WTC11 (cell line): ENCODE results near the gene TMEM212.

Experiments
- CTCF ChIP-seq: fragments of 200-600 bp; IDR thresholded peaks from 2 replicates; pipeline ENCODE4 v1.8.0; 2022; ENCODE audit warnings: antibody characterized with exemption
- JAZF1 ChIP-seq: fragments of 250-450 bp; sonication (Bioruptor Pico); IDR thresholded peaks from 2 replicates; pipeline ENCODE4 v1.9.0; 2021; ENCODE audit warnings: moderate library complexity, mild to moderate bottlenecking, inconsistent platforms
- MAX ChIP-seq: sonication (generic); formaldehyde crosslinking; IDR thresholded peaks from 2 replicates; pipeline ENCODE4 v1.8.0; 2022; ENCODE audit warnings: mild to moderate bottlenecking, missing genetic modification reagents
- TF ChIP-seq, protein P1 (sequence below): sonication (generic); formaldehyde crosslinking; IDR thresholded peaks from 2 replicates; pipeline ENCODE4 v1.8.1; 2022; ENCODE audit warnings: low read depth, missing genetic modification reagents, borderline replicate concordance
- TF ChIP-seq, protein P2 (sequence below): sonication (generic); formaldehyde crosslinking; IDR thresholded peaks from 2 replicates; pipeline ENCODE4 v1.8.1; 2023; ENCODE audit warnings: mild to moderate bottlenecking, missing genetic modification reagents, moderate library complexity

DNA sequence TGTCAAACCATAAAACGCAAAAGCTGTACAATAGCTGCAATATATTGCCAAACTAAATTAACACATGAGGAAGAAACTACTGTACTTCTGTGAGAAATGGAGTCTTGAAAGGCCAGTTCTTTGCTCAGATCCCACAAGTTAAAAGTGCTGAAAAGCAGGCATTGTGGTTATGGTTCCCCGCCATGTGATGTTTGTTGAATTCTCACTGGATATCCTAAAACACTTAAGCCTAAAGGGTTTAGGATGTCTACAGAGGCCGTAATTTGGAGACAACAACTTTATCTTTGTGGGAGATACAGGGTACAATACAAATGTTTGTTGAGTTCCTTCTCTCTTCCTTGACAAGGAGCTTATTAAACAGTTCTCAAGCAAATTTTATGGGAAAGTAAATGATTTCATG lies 53.2 kb downstream of the TMEM212 start:
- TF ChIP-seq MAX: no peak
- TF ChIP-seq, protein P1, sequence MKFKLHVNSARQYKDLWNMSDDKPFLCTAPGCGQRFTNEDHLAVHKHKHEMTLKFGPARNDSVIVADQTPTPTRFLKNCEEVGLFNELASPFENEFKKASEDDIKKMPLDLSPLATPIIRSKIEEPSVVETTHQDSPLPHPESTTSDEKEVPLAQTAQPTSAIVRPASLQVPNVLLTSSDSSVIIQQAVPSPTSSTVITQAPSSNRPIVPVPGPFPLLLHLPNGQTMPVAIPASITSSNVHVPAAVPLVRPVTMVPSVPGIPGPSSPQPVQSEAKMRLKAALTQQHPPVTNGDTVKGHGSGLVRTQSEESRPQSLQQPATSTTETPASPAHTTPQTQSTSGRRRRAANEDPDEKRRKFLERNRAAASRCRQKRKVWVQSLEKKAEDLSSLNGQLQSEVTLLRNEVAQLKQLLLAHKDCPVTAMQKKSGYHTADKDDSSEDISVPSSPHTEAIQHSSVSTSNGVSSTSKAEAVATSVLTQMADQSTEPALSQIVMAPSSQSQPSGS: no peak
- TF ChIP-seq, protein P2, sequence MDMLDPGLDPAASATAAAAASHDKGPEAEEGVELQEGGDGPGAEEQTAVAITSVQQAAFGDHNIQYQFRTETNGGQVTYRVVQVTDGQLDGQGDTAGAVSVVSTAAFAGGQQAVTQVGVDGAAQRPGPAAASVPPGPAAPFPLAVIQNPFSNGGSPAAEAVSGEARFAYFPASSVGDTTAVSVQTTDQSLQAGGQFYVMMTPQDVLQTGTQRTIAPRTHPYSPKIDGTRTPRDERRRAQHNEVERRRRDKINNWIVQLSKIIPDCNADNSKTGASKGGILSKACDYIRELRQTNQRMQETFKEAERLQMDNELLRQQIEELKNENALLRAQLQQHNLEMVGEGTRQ (CRISPR knock-in tag): no peak
- no peak for TF ChIP-seq CTCF
- TF ChIP-seq JAZF1 (CRISPR knock-in tag): no peak
